Measurements from ENCODE around the gene MFNG.

MFNG gene

DNA sequence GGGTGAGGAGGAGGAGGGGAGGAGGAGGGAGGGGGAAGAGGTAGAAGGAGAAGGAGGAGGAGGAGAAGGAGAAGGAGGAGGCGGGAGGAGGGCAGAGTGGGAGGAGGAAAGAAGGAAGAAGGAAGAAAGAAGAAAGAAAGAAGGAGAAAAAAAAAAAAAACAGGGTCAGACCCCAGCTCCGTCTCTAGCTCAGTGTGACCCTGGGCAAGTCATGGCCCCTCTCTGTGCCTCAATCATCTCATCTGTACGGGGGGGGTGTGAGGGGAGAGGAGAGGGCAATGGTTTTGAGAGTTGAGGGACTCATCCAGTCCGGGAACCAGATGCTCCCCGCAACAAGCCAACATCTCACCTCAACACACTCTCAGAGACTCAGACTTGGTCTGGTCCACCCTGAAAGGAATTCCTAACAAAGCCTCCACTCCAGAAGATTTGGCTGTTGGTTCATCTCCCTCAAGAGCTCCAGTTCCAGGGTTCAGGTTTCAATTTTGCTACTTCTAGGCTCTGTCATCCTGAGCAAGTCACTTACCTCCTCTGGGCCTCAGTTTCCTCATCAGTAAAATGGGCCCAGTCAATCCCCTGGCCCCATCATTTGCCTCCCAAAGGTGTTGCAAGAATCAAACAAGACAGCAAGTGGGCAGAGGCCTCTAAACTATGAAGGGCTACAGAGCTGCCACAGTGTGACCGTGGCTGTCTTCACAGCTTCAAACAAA lies 25.4 kb upstream of the MFNG start:
- no peak for DNase-seq (ENCODE audit: low read depth in 2 of 2)

DNA sequence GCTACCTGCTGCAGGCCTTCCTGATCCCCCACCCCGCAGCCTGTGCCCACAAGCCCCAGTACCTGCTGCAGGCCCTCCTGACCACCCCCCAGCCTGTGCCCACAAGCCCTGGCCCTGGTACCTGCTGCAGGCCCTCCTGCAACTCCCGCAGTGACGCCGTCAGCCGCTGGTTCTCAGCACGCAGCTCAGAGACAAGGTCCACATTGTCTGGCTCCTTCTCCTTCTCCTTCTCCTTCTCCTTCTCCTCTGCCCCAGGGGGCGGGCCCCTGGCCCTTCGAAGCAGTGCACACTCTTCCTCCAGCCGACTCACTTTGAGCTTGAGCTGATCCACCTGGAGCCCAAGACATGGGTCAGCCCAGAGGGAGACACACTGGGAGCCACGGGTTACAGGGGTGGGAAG lies 23.9 kb upstream of the MFNG start:
- DNase-seq (ENCODE audit: low read depth in 2 of 2): no peak

DNA sequence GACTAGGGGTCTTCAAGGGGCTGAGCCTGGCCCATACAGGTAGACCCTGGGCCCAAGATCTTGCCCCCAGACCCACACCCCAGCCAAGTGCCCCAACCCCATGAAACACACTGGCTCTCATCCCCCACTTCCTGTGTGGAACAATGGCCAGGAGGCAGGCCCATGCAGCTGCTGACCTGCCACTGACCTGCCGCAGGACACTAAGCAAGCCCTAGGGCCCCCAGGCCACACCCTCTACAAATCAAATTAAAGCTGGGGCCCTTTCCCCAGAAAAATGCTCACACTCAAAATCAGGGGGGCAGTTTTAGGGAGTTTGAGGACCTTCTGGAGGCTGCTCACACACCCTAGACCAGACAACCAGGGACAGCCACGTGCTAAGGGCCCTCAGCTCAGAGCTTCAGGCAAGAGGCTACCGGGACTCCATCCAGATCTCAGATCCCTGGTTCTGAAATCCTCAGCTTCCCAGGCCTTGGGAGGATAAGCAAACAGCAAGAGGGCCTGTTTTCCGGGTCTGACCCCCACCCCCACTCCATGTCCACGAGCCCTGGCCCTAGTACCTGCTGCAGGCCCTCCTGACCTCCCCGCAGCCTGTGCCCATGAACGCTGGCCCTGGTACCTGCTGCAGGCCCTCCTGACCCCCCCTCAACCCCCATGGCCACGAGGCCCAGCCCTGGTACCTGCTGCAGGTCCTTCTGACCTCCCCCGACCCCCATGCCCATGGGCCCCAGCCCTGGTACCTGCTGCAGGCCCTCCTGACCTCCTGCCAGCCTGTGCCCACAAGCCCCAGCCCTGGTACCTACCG lies 23.1 kb upstream of the MFNG start:
- DNase-seq (ENCODE audit: low read depth in 2 of 2): no peak

DNA sequence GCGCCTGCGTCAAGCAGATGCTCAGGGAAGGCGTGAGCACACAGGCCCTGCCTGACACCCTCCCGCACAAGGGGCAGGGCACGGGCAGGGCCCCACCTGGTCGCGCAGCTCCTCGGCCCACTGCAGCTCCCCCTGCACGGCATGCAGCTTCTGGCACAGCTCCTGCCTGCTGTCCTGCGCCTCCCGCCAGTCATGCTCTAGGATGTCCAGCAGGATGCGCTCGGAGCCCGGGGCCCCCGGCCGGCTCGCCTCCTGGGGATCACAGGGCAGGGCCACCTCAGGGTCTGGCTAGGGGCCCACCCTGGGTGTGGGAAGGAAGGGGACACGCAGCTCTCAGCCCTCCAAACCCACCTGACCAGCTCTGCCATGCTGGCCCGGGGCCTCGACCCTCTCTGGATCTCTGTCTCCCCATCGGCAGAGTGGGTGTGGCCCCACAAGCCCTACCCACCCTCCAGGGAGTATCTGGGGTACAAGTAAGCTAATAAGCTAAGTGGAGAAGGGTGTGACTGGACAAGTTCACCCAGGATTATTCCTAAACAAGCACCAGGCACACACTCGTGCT lies 22.3 kb upstream of the MFNG start:
- no peak for DNase-seq (ENCODE audit: low read depth in 2 of 2)

DNA sequence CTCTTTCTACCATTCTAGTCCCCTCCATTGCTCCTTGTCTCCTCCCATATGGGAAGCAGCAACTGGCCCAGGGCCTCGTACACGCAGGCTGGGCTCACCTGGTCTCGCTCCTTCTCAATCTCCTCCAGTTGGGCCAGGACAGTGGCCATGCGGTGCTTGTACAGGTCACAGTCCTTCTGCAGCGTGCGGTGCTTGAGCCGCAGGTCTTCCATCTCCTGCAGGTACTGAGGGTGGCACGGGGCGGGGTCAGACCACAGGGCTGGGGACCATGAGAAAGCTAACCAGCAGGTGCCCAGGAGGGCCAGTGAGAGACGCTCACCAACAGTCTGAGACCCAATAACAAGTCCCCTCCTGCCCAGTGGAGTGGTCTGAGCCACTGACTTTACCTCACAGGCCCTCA lies 21.5 kb upstream of the MFNG start:
- DNase-seq (ENCODE audit: low read depth in 2 of 2): no peak

DNA sequence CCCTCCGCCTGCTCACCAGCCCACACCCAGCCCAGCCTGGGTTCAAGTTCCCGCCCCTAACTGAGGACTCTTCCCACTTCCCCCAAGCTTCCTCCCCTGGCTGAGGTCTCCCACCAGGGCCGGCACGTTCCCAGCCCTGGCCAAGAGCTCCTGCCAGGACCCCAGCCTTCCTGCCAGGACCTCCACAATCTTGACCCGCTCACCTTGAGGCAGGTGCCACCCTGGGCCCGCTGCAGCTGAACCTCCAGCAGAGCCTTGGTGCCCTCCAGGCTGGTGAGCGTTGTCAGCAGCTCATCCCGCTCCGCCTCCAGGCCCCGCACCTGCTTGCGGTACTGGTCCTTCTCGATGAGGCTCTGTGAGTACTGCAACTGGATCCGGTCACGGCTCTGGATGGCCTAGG lies 19.8 kb upstream of the MFNG start:
- no peak for DNase-seq (ENCODE audit: low read depth in 2 of 2)

DNA sequence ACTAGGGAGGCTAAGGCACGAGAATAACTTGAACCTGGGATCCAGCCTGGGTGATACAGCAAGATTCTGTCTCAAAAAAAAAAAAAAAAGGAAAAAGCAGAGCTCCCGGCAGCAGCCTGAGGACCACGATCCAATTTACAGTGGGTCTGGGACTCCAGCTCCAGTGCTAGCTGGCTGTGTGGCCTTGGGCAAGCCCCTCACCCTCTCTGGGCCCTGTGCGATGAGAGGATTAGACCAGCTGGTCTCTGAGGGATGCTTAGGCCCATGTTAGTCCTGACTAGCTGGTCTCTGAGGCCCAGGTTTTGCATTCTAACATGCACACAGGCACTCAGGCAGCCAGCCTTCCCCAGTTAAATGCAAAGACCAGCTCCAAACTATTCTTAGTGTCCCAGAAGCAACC lies 19.4 kb upstream of the MFNG start:
- DNase-seq (ENCODE audit: low read depth in 2 of 2): no peak

DNA sequence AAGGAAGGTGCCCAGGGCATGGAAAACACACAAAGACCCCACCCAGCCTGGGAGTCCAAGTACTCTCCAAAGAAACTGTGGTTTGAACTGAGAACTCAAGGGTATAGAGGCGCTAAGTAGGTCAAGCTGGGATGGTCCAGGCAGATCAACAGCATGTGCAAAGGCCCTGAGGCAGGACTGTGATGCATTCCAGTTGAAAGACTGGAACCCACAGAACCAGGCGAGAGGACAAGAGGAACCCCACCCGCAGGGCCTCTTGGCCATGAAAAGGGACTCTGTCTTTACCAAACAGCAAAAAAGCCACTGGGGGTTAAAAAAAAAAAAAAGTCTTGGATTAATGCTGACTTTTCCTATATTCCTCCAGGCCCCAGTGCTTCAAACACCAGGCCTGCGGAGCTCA lies 18.8 kb upstream of the MFNG start:
- DNase-seq (ENCODE audit: low read depth in 2 of 2): no peak

DNA sequence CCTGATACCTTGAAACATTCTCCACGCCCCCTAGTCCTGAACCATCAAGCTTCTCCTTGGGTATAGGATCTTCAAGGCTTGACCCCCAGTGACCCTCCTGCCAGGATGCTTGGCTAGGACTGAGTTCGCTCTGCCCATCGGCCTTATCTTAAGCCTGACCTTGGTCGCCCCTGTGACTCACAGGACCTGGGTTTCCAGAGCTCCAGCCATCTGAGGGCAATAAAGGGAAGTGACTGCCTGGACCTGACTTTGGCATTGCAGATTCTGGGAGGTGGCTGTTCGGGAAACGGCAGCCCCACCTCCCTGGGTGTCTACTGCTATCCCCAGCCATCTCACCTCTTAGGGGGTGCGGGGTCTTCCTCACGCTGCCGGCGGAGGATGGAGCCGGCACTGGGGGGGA lies 17.7 kb upstream of the MFNG start:
- DNase-seq (ENCODE audit: low read depth in 2 of 2): no peak

DNA sequence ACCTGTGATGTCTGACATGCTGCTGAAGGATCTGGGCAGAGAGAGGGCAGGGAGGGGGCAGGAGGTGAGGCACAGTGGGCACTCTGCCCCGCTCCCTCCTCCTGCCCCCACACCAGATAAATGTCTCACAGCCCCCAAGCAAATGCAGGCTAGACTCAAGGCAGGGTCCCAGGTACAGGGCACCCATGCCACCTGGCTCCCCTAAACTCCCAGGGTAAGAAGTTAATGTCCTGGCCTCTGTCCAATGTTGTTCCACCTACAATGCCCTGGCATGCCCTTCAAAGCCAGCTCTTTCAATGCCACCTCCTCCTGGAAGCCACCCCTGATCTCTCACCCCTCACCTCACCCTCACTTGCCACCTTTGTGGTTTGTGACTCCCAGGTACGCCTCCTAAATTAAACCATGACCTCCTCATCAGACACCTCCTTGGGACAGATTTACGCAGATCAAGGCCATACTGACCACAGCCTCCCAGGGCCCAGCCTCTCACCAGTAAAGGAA lies 17.0 kb upstream of the MFNG start:
- no peak for DNase-seq (ENCODE audit: low read depth in 2 of 2)

DNA sequence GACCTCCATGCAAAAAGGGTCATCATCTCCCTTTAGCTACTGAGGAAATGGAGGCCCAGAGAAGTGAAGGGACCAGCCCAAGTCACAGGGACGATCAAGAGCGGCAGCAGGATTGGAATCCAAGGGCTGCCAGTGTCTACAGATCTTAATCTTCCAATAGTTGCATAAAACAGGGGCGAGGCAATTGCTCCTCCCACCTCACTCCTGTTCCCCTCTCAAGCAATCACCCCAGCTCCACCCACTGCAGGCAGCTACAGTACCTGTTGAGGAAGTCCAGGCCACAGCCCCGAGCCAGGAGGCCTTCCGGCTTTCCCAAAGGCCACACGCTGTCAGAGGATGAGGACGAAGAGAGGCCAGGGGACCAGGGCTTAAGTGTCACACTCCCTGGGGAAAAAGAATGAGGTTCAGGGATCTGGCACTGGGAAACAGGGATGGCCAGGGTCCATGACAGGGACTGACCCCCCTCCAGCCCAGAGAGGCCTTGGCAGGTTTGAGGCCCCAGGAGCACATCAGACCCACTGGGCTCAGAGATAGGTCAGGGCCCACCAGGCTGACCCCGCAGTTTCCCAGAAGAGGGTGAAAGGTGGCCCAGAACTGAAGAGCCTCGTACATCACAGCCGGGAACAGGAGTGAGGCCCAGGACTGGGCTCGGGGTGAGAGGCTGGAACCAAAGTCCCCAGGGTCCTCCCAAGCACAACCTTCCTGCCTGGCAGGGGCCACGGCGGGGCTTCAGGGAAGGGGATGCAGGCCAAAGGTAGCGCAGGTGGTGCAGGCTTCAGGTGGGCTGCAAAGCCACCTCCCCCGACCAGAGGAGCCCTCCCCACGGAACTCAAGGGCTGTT lies 16.4 kb upstream of the MFNG start:
- no peak for DNase-seq (ENCODE audit: low read depth in 2 of 2)

DNA sequence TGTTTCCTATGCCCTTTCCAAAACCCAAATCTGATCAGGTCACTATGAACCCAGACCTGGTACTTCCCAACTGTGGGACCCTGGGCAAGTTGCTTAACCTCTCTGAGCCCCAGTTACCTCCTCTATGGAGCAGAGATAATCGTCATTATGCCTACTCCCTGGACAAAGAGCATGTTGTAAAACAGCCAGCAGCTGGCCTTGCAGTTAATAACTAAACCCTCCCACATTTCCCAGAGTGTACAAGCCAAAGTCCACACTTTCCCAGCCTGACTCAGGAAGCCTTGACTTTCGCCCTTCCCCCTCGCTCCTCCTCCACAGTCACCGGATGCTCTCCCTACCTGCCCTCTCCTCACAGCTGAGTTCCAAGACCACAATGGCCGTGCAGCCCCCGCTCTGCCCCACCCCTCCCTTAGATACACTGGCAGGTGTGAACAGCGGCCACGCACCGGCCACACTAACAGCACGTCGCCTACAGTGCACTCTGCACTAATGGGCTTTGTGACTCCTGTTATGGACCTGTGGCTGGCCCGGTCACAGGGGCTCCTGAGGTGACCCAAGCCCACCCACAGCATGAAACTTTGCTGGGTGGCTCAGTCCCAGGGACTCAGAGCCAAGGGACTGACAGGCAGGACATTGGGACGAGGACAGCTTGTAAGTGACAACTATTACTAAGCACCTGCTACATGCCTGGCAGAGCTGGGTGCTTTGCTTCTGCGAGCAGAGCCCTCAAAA lies 15.6 kb upstream of the MFNG start:
- no peak for DNase-seq (ENCODE audit: low read depth in 2 of 2)

DNA sequence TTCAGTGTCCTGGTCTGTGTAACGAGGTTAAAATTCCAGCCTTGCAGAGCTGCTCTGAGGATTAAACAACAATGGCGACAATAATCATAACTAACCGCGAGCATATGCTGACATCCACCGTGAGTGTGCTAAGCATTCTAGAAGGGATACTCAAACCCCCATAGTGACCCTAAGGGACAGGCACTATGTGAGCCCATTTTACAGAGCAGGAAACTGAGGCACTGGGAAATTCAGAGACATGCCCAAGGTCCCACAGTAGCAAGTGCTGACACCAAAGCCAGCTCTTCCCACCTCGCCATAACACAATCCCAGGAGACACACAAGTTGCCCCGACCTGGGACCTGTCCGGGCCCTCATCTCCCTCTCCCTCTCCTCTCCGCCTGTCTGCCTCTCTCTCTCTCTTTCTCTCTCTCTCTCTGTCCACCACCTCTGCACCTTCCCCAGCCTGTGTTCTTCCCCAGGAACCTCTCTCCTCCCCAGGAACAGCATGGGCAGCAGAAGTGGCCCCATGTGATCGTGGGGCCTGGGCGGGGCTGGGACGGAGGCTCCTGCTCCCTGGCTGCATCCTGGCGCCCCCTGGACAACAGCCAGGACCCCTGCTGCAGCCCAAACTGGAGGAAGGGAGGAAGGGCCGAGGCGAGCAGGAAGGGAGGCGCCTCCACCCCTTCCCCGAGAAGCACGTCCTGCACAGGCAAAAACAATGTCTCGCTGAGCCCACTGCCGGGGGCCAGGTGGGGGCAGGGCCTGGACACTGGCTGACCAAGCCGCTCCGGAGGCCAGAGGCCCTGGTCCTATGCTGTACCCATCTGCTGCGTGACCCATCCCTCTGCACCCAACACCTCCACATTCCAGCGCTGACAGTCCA lies 14.8 kb upstream of the MFNG start:
- DNase-seq (ENCODE audit: low read depth in 2 of 2): no peak

DNA sequence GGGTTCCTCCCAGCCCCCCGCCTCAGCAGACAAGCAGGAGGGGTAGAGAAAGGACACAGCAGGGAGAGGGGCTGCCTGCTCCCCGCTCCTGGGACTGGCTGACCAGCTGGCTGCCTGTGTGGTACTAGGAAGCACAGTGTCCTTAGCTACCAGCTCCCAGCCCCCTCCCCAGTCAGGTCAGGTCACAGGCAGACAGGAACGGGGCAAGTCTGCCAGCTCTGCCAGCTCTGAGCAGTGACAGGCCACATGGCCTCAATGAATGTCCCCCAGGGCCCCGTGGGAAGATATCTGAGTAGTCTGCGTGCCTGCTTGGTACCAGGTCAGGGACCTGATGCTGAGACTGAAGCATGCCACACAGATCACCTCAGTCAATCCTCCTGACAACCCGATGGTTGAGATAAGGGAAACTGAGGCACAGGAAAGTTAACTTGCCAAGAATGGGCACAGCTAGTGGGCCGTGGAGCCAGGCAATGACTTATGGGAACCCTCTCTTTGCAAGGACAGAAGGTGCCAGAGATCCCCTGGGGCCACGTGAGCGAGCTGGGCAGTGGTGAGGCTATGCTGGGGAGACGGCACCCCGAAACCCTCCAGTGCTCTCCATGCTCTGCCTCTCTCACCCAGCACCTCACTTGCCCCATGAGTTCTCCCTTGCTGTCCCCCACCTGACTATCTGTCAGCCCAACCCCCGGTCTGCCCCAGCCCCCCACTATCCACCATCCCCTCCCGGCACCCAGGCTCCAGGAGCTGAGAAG lies 13.8 kb upstream of the MFNG start:
- no peak for DNase-seq (ENCODE audit: low read depth in 2 of 2)

DNA sequence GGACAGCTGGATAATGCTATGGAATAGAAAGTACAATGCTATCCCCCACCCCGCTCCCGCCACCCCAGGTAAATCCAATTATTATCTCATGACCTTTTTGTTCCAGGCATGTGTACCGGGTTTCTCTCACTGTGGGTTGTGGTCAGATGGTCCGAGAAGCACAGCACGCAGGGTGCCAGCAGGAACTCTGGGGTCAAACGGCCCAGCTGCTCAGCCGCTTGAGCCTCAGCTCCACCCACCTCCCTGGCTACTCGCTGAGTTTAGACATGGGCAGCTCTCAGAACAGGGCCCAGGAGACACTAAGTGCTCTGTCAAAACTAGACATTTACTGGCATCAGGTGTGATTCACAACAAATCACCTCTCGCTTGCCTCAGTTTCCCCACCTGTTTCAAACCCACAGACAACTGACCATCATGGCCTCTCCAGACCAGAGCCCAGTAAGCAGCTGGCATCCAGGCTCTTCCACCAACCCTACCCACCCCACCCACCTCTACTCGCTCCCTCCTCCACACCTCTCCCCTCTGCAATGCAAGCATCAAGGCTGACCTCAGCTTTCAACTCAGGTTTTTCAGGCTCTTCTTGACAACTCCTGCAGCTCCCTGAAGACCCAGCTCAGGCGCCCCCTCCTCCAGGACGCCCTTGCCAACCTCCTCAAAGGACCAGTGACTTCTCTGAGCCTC lies 13.0 kb upstream of the MFNG start:
- no peak for DNase-seq (ENCODE audit: low read depth in 2 of 2)

DNA sequence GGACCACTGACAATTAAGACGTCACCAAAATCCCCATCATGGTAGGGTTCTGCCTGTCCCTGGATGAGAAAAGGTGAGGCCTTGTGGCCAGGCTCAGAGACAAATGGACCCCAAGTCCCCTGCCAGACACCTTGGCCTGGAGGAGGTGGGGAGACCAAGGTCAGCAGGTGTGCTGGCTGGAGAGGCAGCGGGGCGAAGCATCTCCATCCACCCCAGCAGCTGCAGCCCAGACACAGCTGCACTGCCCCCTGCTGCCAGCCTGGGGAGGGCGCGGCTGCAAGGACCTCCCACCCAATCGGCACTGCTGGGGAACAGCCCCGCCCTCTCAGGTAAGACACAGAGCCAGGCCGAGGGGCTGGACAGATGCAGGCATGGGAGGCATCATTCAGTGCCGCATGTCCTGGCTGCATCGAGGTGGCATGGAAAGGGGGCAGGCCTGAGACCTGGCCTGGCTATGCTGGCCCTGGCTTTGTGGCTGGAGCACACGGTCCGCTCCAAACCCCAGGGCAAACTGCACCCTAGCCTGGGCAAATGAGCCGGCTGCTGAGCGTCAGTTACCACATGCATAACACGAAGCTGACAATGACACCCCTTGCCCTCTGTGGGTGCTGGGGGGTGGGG lies 12.2 kb upstream of the MFNG start:
- DNase-seq (ENCODE audit: low read depth in 2 of 2): peak; percentile 46 to 52

DNA sequence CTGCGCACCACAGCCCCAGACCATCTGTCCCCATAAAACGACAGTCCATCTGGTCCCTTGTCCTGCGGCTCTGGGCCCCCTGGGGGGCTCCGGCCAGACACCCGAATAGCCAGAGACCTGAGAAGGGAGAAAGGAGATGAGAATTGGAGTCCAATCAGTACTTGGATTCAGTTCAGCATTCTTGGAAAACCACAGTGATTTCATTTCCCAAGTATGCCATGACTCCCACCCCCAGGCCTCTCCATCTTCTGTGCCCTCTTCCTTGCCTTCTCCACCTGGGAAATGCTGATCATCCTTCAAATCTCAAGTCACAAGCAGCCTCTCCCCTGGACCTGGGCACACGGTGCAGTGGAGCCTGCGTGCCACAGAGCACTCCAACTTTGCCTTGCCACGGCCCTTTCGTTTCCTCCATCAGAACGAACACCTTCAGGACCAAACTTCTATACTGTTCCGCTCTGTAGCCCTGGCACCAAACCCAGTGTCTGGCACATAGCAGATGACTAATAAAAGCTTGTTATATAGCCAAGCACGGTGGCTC lies 10.9 kb upstream of the MFNG start:
- no peak for DNase-seq (ENCODE audit: low read depth in 2 of 2)

DNA sequence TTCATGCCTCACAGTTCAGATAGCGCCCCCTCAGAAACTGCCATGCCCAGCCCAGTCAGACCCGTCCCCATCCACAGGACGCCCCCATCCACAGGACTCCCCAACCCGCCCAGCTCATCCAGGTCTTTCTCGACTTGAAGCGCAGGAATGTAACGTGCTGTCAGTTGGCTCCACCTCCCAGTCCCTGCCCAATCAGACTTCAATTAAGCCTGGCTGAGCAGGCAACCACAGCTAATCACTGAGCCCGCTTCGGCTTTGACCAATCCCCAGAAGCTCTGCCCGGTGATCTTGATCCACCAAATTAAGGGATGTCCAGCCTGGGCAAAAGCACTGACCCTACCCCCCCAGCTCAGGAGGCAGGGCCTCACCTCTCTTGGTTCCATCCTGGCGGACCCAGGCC lies 10.5 kb upstream of the MFNG start:
- no peak for DNase-seq (ENCODE audit: low read depth in 2 of 2)
